K562 (cell line): Measurements from ENCODE around the gene NFIC. TPM values are rescaled to one million over a fixed set of nuclear protein-coding genes. Genes with fewer than 3 reads are reported as not detected.

Experiments used
- ATAC-seq: fragments of 200-7000 bp; cut with Tn5 transposase; 3 replicates; pipeline ENCODE4 v1.9.1; 2020; ENCODE audit warnings: moderate library complexity
- BruUV-seq: library from RNA; stranded (reverse); fragments of 400-500 nt; replicated peaks from 2 replicates; lab custom pipeline; 2021; lab: Mats Ljungman, UMichigan
- CTCF ChIA-PET: fragments of 300-600 bp; formaldehyde crosslinking; extraction: SDS; loops from one replicate; lab custom pipeline; 2021; ENCODE audit warnings: low intra/inter-chr PET ratio; lab: Yijun Ruan, JAX
- POLR2A ChIA-PET: fragments of 300-600, 350-650 bp; sonication (Branson Sonifier 250); formaldehyde crosslinking; extraction: SDS; loops from one replicate; lab custom pipeline; 2021; ENCODE audit warnings: antibody characterized with exemption, inconsistent platforms; lab: Yijun Ruan, JAX
- DNase-seq, 4 experiments: peaks; one replicate each; pipeline versions ENCODE4 v3.0.0 to v3.0.0-alpha.2; 2011 to 2018; ENCODE audit warnings: low spot score in 3 of 4, mixed read lengths in 3 of 4; ENCODE audit errors: extremely low read depth in 1 of 4
- FAIRE-seq: peaks from 2 replicates; lab custom pipeline; 2011; peaks lifted over from hg19 to GRCh38; lab: Jason Lieb, UNC
- H2AFZ ChIP-seq: 2 replicates; pipeline ENCODE4 v1.6.0; 2011; ENCODE audit warnings: low read depth, low read length, control low read depth, inconsistent platforms
- H3K27ac ChIP-seq: fragments of 200-600 bp; 3 replicates; pipeline ENCODE4 v1.8.0; 2011; ENCODE audit warnings: low read depth, mild to moderate bottlenecking, control low read depth, inconsistent platforms, low read length, moderate library complexity, mixed read lengths; ENCODE audit errors: extremely low read depth
- H3K27me3 ChIP-seq, 2 experiments: fragments of 300-600 bp in 1 of 2; 2 replicates in 1 of 2; 3 replicates in 1 of 2; pipeline versions ENCODE4 v1.6.0 to v1.8.0; 2011; ENCODE audit warnings: inconsistent platforms in 2 of 2, low read length in 2 of 2, mild to moderate bottlenecking in 1 of 2, mixed read lengths in 1 of 2, moderate library complexity in 1 of 2; ENCODE audit not compliant: control insufficient read depth in 2 of 2, insufficient read depth in 2 of 2
- H3K36me3 ChIP-seq: fragments of 300-600 bp; 3 replicates; pipeline ENCODE4 v1.8.0; 2011; ENCODE audit warnings: mild to moderate bottlenecking, low read length, inconsistent platforms; ENCODE audit not compliant: control insufficient read depth, insufficient read depth
- H3K4me1 ChIP-seq, 2 experiments: fragments of 200-600 bp in 1 of 2; replicated peaks in 1 of 2; 2 replicates in 1 of 2; 3 replicates in 1 of 2; pipeline versions ENCODE4 v1.5.1 to v1.8.0; 2011; ENCODE audit warnings: inconsistent platforms in 2 of 2, low read length in 2 of 2, mild to moderate bottlenecking in 1 of 2, mixed read lengths in 1 of 2, moderate library complexity in 1 of 2; ENCODE audit not compliant: control insufficient read depth in 2 of 2, insufficient read depth in 2 of 2
- H3K4me2 ChIP-seq: 2 replicates; pipeline ENCODE4 v1.6.1; 2011; ENCODE audit warnings: low read length, control low read depth, inconsistent platforms, mixed read lengths; ENCODE audit not compliant: insufficient read depth
- H3K4me3 ChIP-seq: fragments of 200-600 bp; sonication (generic), shearing (Covaris generic); 2 replicates; pipeline ENCODE4 v1.5.1; 2016; ENCODE audit warnings: control low read depth, inconsistent platforms
- H3K79me2 ChIP-seq: fragments of 200-600 bp; 3 replicates; pipeline ENCODE4 v1.8.0; 2011; ENCODE audit warnings: low read length, inconsistent platforms; ENCODE audit not compliant: control insufficient read depth, insufficient read depth
- H3K9ac ChIP-seq, 2 experiments: 2 replicates each; pipeline versions ENCODE4 v1.6.0 to v1.6.1; 2011; ENCODE audit warnings: low read depth in 2 of 2, low read length in 2 of 2, control low read depth in 1 of 2, inconsistent platforms in 1 of 2, mild to moderate bottlenecking in 1 of 2, mixed read lengths in 1 of 2; ENCODE audit not compliant: insufficient read depth in 1 of 2
- H3K9me1 ChIP-seq: one replicate; pipeline ENCODE4 v1.6.0; 2011; ENCODE audit warnings: inconsistent platforms, mild to moderate bottlenecking, low read length, moderate library complexity; ENCODE audit not compliant: control insufficient read depth, insufficient read depth
- H3K9me3 ChIP-seq: replicated peaks from 2 replicates; pipeline ENCODE4 v1.5.1; 2011; ENCODE audit warnings: low read depth, low read length, inconsistent platforms; ENCODE audit not compliant: control insufficient read depth, insufficient read depth
- H4K20me1 ChIP-seq: replicated peaks from 2 replicates; pipeline ENCODE4 v1.6.1; 2011; ENCODE audit warnings: low read length, inconsistent platforms, mixed read lengths; ENCODE audit not compliant: control insufficient read depth, insufficient read depth
- MCM2 ChIP-seq: fragments of 450-650 bp; IDR thresholded peaks from 2 replicates; pipeline ENCODE4 v1.6.1; 2017; ENCODE audit warnings: low read depth, mild to moderate bottlenecking
- PCBP2 ChIP-seq: fragments of 200-400 bp; formaldehyde crosslinking; IDR thresholded peaks from 2 replicates; pipeline ENCODE4 v1.6.1; 2018; ENCODE audit warnings: low read length, low read depth, mild to moderate bottlenecking, moderate library complexity; ENCODE audit not compliant: poor library complexity, severe bottlenecking
- POLR2G ChIP-seq: fragments of 200-400 bp; formaldehyde crosslinking; IDR thresholded peaks from 2 replicates; pipeline ENCODE4 v1.6.1; 2017; ENCODE audit warnings: low read depth, mild to moderate bottlenecking, antibody characterized with exemption, low read length, moderate library complexity
- PTTG1 ChIP-seq: fragments of 450-650 bp; IDR thresholded peaks from 2 replicates; pipeline ENCODE4 v1.6.1; 2016; ENCODE audit warnings: low read depth, mild to moderate bottlenecking, missing genetic modification characterization, missing compliant biosample characterization
- TCF7 ChIP-seq: sonication (generic); IDR thresholded peaks from 2 replicates; pipeline ENCODE4 v1.6.1; 2016; ENCODE audit warnings: antibody characterized with exemption, borderline replicate concordance
- WGBS: fragments of 100-300 bp; shearing (Covaris generic); methylation state at CpG from one replicate; pipeline ENCODE4 v1.1.6; 2016; ENCODE audit warnings: low coverage, mixed read lengths; ENCODE audit not compliant: insufficient coverage; ENCODE audit errors: missing lambda C conversion rate; 5-methylcytosine and 5-hydroxymethylcytosine counted together
- in situ Hi-C: fragments of 300-500 bp; cut with MboI; formaldehyde crosslinking; loops from 4 replicates; pipeline ENCODE4 v1.15.0; 2018; ENCODE audit warnings: inconsistent platforms, mixed read lengths
- intact Hi-C: fragments of 100-400 bp; cut with micrococcal nuclease; formaldehyde crosslinking; loops from 2 replicates; pipeline ENCODE4 v1.14.2; 2022
- polyA plus RNA-seq, 8 experiments: library from polyadenylated mRNA; depleted of rRNA in 4 of 8; stranded (reverse) in 5 of 8; unstranded in 3 of 8; fragments of >200 nt; fragmentation: Nextera tagmentation in 2 of 8; fragmentation: Illumina TruSeq in 1 of 8; extraction: Ambion mirVana in 2 of 8; extraction: Trizol in 1 of 8; gene quantifications; 2 replicates each; pipeline versions ENCODE4 v1.2.1 to v1.2.3, GENCODE V29; 2011 to 2014; ENCODE audit warnings: inconsistent platforms in 1 of 8, missing spikeins in 1 of 8
- total RNA-seq, 7 experiments: library from RNA; depleted of rRNA in 6 of 7; stranded (reverse); fragments of >200 nt in 6 of 7; fragmentation: Illumina TruSeq in 2 of 7; extraction: Trizol in 2 of 7; gene quantifications; 2 replicates each; pipeline versions ENCODE4 v1.2.1 to v1.2.3, GENCODE V29; 2011 to 2021; ENCODE audit warnings: low replicate concordance in 1 of 7
- TF ChIP-seq, protein P1 (sequence below), 2 experiments: fragments of 450-650 bp in 1 of 2; sonication (generic) in 1 of 2; formaldehyde crosslinking in 1 of 2; IDR thresholded peaks in 1 of 2; conservative IDR thresholded peaks in 1 of 2; 2 replicates each; pipeline versions ENCODE4 v1.6.1 to v1.8.1; 2016 to 2023; ENCODE audit warnings: mild to moderate bottlenecking in 2 of 2, moderate library complexity in 2 of 2, inconsistent platforms in 1 of 2, missing genetic modification reagents in 1 of 2
- TF ChIP-seq, protein P2 (sequence below): sonication (generic); formaldehyde crosslinking; IDR thresholded peaks from 2 replicates; pipeline ENCODE4 v1.8.1; 2023; ENCODE audit warnings: missing genetic modification reagents, mild to moderate bottlenecking, borderline replicate concordance
- TF ChIP-seq, protein P3 (sequence below): fragments of 450-650 bp; IDR thresholded peaks from 2 replicates; pipeline ENCODE4 v1.7.0; 2016; ENCODE audit warnings: borderline replicate concordance

NFIC gene
- total and polyA plus RNA-seq, 9 of the 15 experiments (the other 6 are each of a cell fraction or from before 2014, with no cell fraction given), result 0.71 to 62.1 (median 6.9) TPM

DNA sequence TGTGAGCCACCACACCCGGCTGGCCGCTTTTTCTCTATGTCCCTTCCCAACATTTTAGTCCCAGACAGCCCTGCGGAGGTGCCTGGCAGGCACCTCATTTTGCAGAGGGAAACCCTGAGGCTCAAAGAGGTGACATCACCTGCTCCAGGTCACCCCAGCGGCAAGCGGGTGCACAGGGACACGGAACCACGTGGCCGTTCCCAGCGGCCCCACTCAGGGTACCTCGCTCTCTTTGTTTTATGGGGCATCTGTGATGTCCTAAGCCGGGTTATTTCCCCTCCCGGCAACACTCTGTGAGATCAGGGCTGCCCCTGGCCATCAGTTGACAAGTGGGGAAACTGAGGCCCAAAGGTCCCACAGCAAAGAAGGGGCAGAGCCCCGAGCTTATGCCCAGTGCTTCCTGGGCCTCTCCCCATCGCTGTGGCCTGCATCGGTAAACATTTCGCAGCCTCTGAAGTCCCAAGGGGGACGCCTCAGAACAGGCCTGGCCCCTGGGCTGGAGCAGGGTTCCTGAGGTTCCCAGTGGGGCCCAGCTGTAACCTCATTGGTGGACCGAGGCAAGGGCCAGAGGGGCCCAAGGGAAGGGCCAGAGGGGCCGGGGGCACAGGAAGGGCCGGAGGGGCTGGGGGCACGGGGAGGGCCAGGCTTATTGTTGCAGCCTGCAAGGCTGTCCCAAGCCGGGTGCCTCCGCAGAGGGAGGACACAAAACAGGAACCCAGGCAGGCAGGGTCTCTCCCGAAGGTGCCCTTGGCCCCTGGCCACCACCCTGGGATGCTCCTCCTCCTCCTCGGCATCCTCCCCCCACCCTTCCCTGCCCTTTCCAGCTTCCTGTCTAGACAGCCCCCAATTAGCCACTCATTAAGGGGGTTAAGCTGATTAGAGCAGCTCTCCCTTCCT is 75.0 kb downstream of the NFIC start:
- in situ Hi-C loops (no loop called here), intact Hi-C loops (no loop called here)
- Histone ChIP-seq H3K4me1 (peaks cover 0 to 18% of the 10 kb centered on the region in 2 experiments; a peak in 2 of 5 replicates), H3K9me3 (no peaks in the 10 kb centered on the region), H4K20me1 (peaks cover 5% of the 10 kb centered on the region), H3K9me1 (no peaks in the 10 kb centered on the region), H3K4me2 (no peak overlapping the region), H3K4me3 (no peak overlapping the region), H3K36me3 (peaks cover 87% of the 10 kb centered on the region), H2AFZ (no peak overlapping the region), H3K79me2 (peaks cover 36% of the 10 kb centered on the region), H3K27me3 (no peaks in the 10 kb centered on the region), H3K9ac (peak overlapping the region in 1 of 2 experiments; percentile 45; a peak in 1 of 4 replicates), H3K27ac (no peak overlapping the region)
- ChIA-PET CTCF (interaction anchor here (1.0 kb wide), 1 partner anchor 114 kb away, joined by 4 read pairs; no protein-coding TSS in a partner anchor), POLR2A (interaction anchor here (0.9 kb wide), 1 partner anchor 65 kb away, joined by 3 read pairs; no protein-coding TSS in a partner anchor)
- ATAC-seq (no peak), FAIRE-seq (no peak), DNase-seq (no peak)
- TF ChIP-seq MCM2 (no peak), TCF7 (no peak), PCBP2 (no peak), PTTG1 (tag) (no peak), POLR2G (peak; percentile 37; the same call in 1 of the 2 replicates)
- TF ChIP-seq, protein P1, sequence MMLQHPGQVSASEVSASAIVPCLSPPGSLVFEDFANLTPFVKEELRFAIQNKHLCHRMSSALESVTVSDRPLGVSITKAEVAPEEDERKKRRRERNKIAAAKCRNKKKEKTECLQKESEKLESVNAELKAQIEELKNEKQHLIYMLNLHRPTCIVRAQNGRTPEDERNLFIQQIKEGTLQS (IDR thresholded peaks at IDR 0.05), result no peak
- TF ChIP-seq, protein P1 (CRISPR knock-in tag; conservative IDR thresholded peaks at IDR 0.05), result no peak
- TF ChIP-seq, protein P2, sequence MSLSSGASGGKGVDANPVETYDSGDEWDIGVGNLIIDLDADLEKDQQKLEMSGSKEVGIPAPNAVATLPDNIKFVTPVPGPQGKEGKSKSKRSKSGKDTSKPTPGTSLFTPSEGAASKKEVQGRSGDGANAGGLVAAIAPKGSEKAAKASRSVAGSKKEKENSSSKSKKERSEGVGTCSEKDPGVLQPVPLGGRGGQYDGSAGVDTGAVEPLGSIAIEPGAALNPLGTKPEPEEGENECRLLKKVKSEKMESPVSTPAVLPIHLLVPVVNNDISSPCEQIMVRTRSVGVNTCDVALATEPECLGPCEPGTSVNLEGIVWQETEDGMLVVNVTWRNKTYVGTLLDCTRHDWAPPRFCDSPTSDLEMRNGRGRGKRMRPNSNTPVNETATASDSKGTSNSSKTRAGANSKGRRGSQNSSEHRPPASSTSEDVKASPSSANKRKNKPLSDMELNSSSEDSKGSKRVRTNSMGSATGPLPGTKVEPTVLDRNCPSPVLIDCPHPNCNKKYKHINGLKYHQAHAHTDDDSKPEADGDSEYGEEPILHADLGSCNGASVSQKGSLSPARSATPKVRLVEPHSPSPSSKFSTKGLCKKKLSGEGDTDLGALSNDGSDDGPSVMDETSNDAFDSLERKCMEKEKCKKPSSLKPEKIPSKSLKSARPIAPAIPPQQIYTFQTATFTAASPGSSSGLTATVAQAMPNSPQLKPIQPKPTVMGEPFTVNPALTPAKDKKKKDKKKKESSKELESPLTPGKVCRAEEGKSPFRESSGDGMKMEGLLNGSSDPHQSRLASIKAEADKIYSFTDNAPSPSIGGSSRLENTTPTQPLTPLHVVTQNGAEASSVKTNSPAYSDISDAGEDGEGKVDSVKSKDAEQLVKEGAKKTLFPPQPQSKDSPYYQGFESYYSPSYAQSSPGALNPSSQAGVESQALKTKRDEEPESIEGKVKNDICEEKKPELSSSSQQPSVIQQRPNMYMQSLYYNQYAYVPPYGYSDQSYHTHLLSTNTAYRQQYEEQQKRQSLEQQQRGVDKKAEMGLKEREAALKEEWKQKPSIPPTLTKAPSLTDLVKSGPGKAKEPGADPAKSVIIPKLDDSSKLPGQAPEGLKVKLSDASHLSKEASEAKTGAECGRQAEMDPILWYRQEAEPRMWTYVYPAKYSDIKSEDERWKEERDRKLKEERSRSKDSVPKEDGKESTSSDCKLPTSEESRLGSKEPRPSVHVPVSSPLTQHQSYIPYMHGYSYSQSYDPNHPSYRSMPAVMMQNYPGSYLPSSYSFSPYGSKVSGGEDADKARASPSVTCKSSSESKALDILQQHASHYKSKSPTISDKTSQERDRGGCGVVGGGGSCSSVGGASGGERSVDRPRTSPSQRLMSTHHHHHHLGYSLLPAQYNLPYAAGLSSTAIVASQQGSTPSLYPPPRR (CRISPR knock-in tag), result no peak
- TF ChIP-seq, protein P3, sequence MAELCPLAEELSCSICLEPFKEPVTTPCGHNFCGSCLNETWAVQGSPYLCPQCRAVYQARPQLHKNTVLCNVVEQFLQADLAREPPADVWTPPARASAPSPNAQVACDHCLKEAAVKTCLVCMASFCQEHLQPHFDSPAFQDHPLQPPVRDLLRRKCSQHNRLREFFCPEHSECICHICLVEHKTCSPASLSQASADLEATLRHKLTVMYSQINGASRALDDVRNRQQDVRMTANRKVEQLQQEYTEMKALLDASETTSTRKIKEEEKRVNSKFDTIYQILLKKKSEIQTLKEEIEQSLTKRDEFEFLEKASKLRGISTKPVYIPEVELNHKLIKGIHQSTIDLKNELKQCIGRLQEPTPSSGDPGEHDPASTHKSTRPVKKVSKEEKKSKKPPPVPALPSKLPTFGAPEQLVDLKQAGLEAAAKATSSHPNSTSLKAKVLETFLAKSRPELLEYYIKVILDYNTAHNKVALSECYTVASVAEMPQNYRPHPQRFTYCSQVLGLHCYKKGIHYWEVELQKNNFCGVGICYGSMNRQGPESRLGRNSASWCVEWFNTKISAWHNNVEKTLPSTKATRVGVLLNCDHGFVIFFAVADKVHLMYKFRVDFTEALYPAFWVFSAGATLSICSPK, result no peak
- WGBS, result 95% methylated on average over 13 of the region's 25 CpGs
- no TSS peak for BruUV-seq
